Natural killer cell (primary cell): Measurements from ENCODE around the gene CMTM8. TPM values are rescaled to one million over a fixed set of nuclear protein-coding genes. Genes with fewer than 3 reads are reported as not detected.
A peak's percentile ranks its signal among the peaks of the same experiment; 100 is the strongest.

ENCODE experiments used
- ATAC-seq, 3 donors: fragments of 150-1000 bp in 2 of 3; fragments of 200-7000 bp in 1 of 3; cut with Tn5 transposase; 1 replicate in 1 of 3; 2 replicates in 2 of 3; pipeline ENCODE4 v1.10.0; 2021; ENCODE audit warnings: mild to moderate bottlenecking in 2 of 3, moderate library complexity in 2 of 3
- DNase-seq, 2 donors: peaks; one replicate each; pipeline versions ENCODE4 v3.0.0 to v3.0.0-alpha.2; 2013 to 2021; ENCODE audit warnings: mixed read lengths in 1 of 2
- H3K27ac ChIP-seq: one replicate; pipeline ENCODE4 v1.5.1; 2013; ENCODE audit warnings: mild to moderate bottlenecking, low read length
- H3K27me3 ChIP-seq: one replicate; pipeline ENCODE4 v1.6.1; 2013; ENCODE audit warnings: low read length; ENCODE audit not compliant: control insufficient read depth, insufficient read depth
- H3K36me3 ChIP-seq: one replicate; pipeline ENCODE4 v1.6.1; 2013; ENCODE audit warnings: low read length; ENCODE audit not compliant: control insufficient read depth, insufficient read depth
- H3K4me1 ChIP-seq: one replicate; pipeline ENCODE4 v1.6.1; 2013; ENCODE audit warnings: low read length; ENCODE audit not compliant: control insufficient read depth, insufficient read depth
- H3K4me3 ChIP-seq: one replicate; pipeline ENCODE4 v1.5.1; 2013; ENCODE audit warnings: low read length
- H3K9me3 ChIP-seq: one replicate; pipeline ENCODE4 v1.6.1; 2013; ENCODE audit warnings: low read length; ENCODE audit not compliant: control insufficient read depth, insufficient read depth
- H3K27ac Mint-ChIP-seq, 2 donors: one replicate each; pipeline ENCODE4 v1.8.0; 2022; ENCODE audit warnings: mild to moderate bottlenecking in 2 of 2, mixed read lengths in 2 of 2, moderate library complexity in 1 of 2
- H3K27me3 Mint-ChIP-seq, 2 donors: one replicate each; pipeline ENCODE4 v1.8.0; 2022; ENCODE audit warnings: low read depth in 2 of 2, mixed read lengths in 2 of 2
- H3K36me3 Mint-ChIP-seq: one replicate; pipeline ENCODE4 v1.8.0; 2022; ENCODE audit warnings: mixed read lengths
- H3K4me1 Mint-ChIP-seq, 2 donors: one replicate each; pipeline ENCODE4 v1.8.0; 2022; ENCODE audit warnings: mixed read lengths in 2 of 2
- H3K4me3 Mint-ChIP-seq: one replicate; pipeline ENCODE4 v1.8.0; 2022; ENCODE audit warnings: mild to moderate bottlenecking, moderate library complexity, mixed read lengths
- H3K9me3 Mint-ChIP-seq, 2 donors: one replicate each; pipeline ENCODE4 v1.8.0; 2022; ENCODE audit warnings: mixed read lengths in 2 of 2
- WGBS: methylation state at CpG from one replicate; pipeline ENCODE4 v1.1.7; 2013; ENCODE audit warnings: missing lambda C conversion rate; ENCODE audit not compliant: insufficient coverage; 5-methylcytosine and 5-hydroxymethylcytosine counted together
- intact Hi-C: fragments of 100-400 bp; cut with micrococcal nuclease; formaldehyde crosslinking; loops from one replicate; pipeline ENCODE4 v1.14.2; 2022
- total RNA-seq, 4 donors: library from RNA; stranded (reverse); fragments of 120-200 nt in 1 of 4; gene quantifications; one replicate each; pipeline versions ENCODE4 v1.2.3 to v1.2.4, GENCODE V29; 2013 to 2022
- TF ChIP-seq, protein P1 (sequence below): fragments of 200-600 bp; IDR thresholded peaks from one replicate; pipeline ENCODE4 v1.8.0; 2022; ENCODE audit warnings: antibody characterized with exemption

Gene CMTM8
- total RNA-seq, 3 donors from 2014 or later (not counting 1 experiment from before 2014, with no cell fraction given) = 0.31 to 0.88 (median 0.83) TPM

DNA sequence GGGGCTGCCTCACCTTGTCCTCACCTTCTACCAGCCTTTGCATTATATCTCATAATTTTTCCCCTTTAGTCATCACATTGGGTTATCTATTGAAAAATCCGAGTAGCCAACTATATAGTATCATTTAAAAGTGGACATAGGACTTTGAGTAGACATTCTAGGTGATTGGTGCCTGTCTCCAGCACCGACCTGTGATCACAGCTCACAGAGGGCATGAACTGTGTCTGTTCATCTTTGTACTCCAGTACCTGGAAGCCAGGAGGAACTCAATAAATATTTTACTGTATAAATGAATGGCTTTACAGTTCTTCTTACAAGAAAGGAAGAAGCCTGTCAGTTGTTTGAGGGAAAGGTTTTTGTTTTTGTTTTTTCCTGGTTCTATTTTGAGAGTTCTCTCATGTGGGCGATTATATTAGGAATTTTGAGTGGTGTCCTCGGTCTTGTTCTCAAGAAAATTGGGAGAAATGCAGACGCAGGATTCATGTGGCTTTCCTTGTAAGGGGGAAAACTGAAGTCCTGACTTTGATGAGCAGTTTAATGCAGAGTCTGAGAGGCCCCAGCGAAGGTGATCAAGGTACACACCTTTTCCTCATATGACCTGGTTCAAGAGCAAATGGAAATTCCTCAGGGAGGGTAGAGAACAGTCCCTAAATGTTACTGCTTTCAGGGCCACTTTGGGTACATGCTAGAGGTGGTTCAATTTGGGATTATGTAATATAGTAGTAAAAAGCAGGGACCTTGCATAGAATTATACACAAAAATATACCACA, 46.1 kb downstream of the CMTM8 start:
- intact Hi-C loops = no loop called here
- H3K27ac ChIP-seq = no peak overlapping the region
- ATAC-seq (no peak), DNase-seq (no peak)
- peaks cover 10% of the 10 kb centered on the region for H3K4me1 ChIP-seq
- H3K36me3 ChIP-seq = no peaks in the 10 kb centered on the region
- Mint-ChIP-seq H3K4me1 (peaks cover 12 to 23% of the 10 kb centered on the region in 2 donors), H3K9me3 (no peaks in the 10 kb centered on the region), H3K4me3 (no peak overlapping the region), H3K27ac (no peak overlapping the region), H3K36me3 (no peaks in the 10 kb centered on the region), H3K27me3 (peaks cover 4 to 8% of the 10 kb centered on the region in 2 donors)
- H3K27me3 ChIP-seq = no peaks in the 10 kb centered on the region
- no peaks in the 10 kb centered on the region for H3K9me3 ChIP-seq
- no peak overlapping the region for H3K4me3 ChIP-seq
- TF ChIP-seq, protein P1, sequence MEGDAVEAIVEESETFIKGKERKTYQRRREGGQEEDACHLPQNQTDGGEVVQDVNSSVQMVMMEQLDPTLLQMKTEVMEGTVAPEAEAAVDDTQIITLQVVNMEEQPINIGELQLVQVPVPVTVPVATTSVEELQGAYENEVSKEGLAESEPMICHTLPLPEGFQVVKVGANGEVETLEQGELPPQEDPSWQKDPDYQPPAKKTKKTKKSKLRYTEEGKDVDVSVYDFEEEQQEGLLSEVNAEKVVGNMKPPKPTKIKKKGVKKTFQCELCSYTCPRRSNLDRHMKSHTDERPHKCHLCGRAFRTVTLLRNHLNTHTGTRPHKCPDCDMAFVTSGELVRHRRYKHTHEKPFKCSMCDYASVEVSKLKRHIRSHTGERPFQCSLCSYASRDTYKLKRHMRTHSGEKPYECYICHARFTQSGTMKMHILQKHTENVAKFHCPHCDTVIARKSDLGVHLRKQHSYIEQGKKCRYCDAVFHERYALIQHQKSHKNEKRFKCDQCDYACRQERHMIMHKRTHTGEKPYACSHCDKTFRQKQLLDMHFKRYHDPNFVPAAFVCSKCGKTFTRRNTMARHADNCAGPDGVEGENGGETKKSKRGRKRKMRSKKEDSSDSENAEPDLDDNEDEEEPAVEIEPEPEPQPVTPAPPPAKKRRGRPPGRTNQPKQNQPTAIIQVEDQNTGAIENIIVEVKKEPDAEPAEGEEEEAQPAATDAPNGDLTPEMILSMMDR = no peak
- 91% methylated on average over 6 of the region's 6 CpGs for WGBS

DNA sequence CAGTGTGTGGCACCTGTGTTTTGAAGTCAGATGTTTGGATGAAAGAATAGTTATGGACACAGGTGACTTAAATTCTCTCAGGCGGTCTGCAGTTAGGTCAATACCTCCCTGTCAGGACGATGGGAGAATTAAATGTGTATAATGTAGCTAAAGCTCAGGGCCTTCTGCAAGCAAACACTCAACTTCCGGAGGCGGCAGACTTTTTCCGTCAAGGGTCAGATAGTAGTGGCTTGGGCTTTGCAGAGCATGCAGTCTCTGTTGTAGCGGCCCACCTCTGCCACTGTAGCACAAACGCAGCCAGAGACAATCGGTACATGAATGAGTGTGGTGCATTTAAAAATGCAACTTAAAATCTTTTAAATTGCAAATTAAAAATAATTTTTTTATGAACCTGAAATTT, 47.4 kb downstream of the CMTM8 start:
- Histone ChIP-seq H3K27me3 (no peaks in the 10 kb centered on the region), H3K4me3 (no peak overlapping the region), H3K27ac (peak overlapping the region; percentile 41), H3K4me1 (peaks cover 10% of the 10 kb centered on the region), H3K36me3 (no peaks in the 10 kb centered on the region), H3K9me3 (no peaks in the 10 kb centered on the region)
- peaks cover 12 to 23% of the 10 kb centered on the region in 2 donors for H3K4me1 Mint-ChIP-seq
- H3K4me3 Mint-ChIP-seq = no peak overlapping the region
- peaks cover 4 to 8% of the 10 kb centered on the region in 2 donors for H3K27me3 Mint-ChIP-seq
- intact Hi-C loops = no loop called here
- no peaks in the 10 kb centered on the region for H3K36me3 Mint-ChIP-seq
- 64% methylated on average over 7 of the region's 8 CpGs for WGBS
- peak in 1 of 3 donors; percentile 42 for ATAC-seq
- TF ChIP-seq, protein P1 = no peak
- no peak for DNase-seq
- no peaks in the 10 kb centered on the region for H3K9me3 Mint-ChIP-seq
- H3K27ac Mint-ChIP-seq = peak overlapping the region in 1 of 2 donors; percentile 73

GRCh38 chr3:32288819-32289218, 50.3 kb downstream of the CMTM8 start:
- no peaks in the 10 kb centered on the region for H3K27me3 ChIP-seq
- no peaks in the 10 kb centered on the region for H3K9me3 Mint-ChIP-seq
- H3K9me3 ChIP-seq = no peaks in the 10 kb centered on the region
- peak overlapping the region; percentile 75 to 83 for H3K27ac Mint-ChIP-seq
- no peaks in the 10 kb centered on the region for H3K36me3 Mint-ChIP-seq
- H3K27me3 Mint-ChIP-seq = no peaks in the 10 kb centered on the region
- H3K27ac ChIP-seq = peak overlapping the region; percentile 34
- TF ChIP-seq, protein P1 = no peak
- ATAC-seq (peak; percentile 74 to 85 (median 79)), DNase-seq (peak in 1 of 2 donors; percentile 65)
- H3K4me1 Mint-ChIP-seq = peaks cover 12 to 23% of the 10 kb centered on the region in 2 donors
- no peak overlapping the region for H3K4me3 ChIP-seq
- no peaks in the 10 kb centered on the region for H3K36me3 ChIP-seq
- WGBS = 44% methylated on average over 5 of the region's 5 CpGs
- H3K4me1 ChIP-seq = peaks cover 10% of the 10 kb centered on the region
- H3K4me3 Mint-ChIP-seq = no peak overlapping the region
- intact Hi-C loops = no loop called here
